H1 (cell line): ENCODE measurements around the gene HDAC11. TPM values are rescaled to one million over a fixed set of nuclear protein-coding genes. Genes with fewer than 3 reads are reported as not detected.
A peak's percentile ranks its signal among the peaks of the same experiment; 100 is the strongest.

Experiments used
- CTCF ChIA-PET: fragments of 300-600 bp; sonication (Branson Sonifier 250); formaldehyde crosslinking; loops from one replicate; lab custom pipeline; 2021; ENCODE audit not compliant: partially characterized antibody; lab: Charles Lee
- POLR2A ChIA-PET: fragments of 300-600 bp; sonication (Branson Sonifier 250); formaldehyde crosslinking; loops from one replicate; lab custom pipeline; 2021; ENCODE audit warnings: inconsistent platforms; ENCODE audit not compliant: partially characterized antibody; lab: Charles Lee
- DNase-seq, 2 experiments: peaks; one replicate each; pipeline versions ENCODE4 v3.0.0 to v3.0.0-alpha.2; 2010 to 2022; ENCODE audit warnings: low spot score in 2 of 2, low read depth in 1 of 2, mixed read lengths in 1 of 2
- FAIRE-seq: peaks from 2 replicates; lab custom pipeline; 2011; peaks lifted over from hg19 to GRCh38; lab: Jason Lieb, UNC
- H2AFZ ChIP-seq: 2 replicates; pipeline ENCODE4 v1.8.1; 2012; ENCODE audit warnings: low read length, inconsistent platforms
- H2AK5ac ChIP-seq: 2 replicates; pipeline ENCODE4 v1.6.1; 2013; ENCODE audit warnings: low read depth, low read length
- H2BK120ac ChIP-seq: replicated peaks from 2 replicates; pipeline ENCODE3; 2013; ENCODE audit warnings: low read depth, low read length, inconsistent platforms
- H2BK12ac ChIP-seq: 2 replicates; pipeline ENCODE4 v1.6.1; 2013; ENCODE audit warnings: low read depth, low read length
- H2BK15ac ChIP-seq: 2 replicates; pipeline ENCODE4 v1.6.1; 2013; ENCODE audit warnings: low read length
- H2BK20ac ChIP-seq: 2 replicates; pipeline ENCODE4 v1.6.1; 2013; ENCODE audit warnings: low read length
- H2BK5ac ChIP-seq: 2 replicates; pipeline ENCODE4 v1.6.1; 2013; ENCODE audit warnings: low read depth, low read length
- H3K14ac ChIP-seq: 2 replicates; pipeline ENCODE4 v1.6.1; 2013; ENCODE audit warnings: inconsistent platforms; ENCODE audit not compliant: insufficient read length
- H3K18ac ChIP-seq: 2 replicates; pipeline ENCODE4 v1.6.1; 2013; ENCODE audit warnings: low read length; ENCODE audit errors: extremely low read depth
- H3K23ac ChIP-seq: 2 replicates; pipeline ENCODE4 v1.6.1; 2013; ENCODE audit warnings: inconsistent platforms; ENCODE audit not compliant: insufficient read length
- H3K23me2 ChIP-seq: 2 replicates; pipeline ENCODE4 v1.6.1; 2013; ENCODE audit warnings: low read depth, low read length
- H3K27ac ChIP-seq: 2 replicates; pipeline ENCODE4 v1.6.1; 2011; ENCODE audit warnings: low read depth, low read length, inconsistent platforms
- H3K27me3 ChIP-seq, 4 experiments: replicated peaks in 1 of 4; 1 replicate in 1 of 4; 2 replicates in 3 of 4; pipeline versions ENCODE4 v1.6.1 to v1.8.1; 2011 to 2013; ENCODE audit warnings: low read length in 3 of 4, mild to moderate bottlenecking in 3 of 4, inconsistent platforms in 2 of 4, mixed read lengths in 2 of 4, moderate library complexity in 1 of 4; ENCODE audit not compliant: control insufficient read depth in 3 of 4, insufficient read depth in 3 of 4; ENCODE audit errors: extremely low read depth in 1 of 4
- H3K36me3 ChIP-seq, 4 experiments: 2 replicates each; pipeline versions ENCODE4 v1.6.1 to v1.8.1; 2011 to 2013; ENCODE audit warnings: mild to moderate bottlenecking in 4 of 4, low read length in 3 of 4, moderate library complexity in 2 of 4, control low read depth in 1 of 4, inconsistent platforms in 1 of 4; ENCODE audit not compliant: insufficient read depth in 4 of 4, control insufficient read depth in 2 of 4
- H3K4ac ChIP-seq: replicated peaks from 2 replicates; pipeline ENCODE3; 2013; ENCODE audit warnings: low read length, low read depth, mixed read lengths, inconsistent platforms; ENCODE audit not compliant: insufficient read length
- H3K4me1 ChIP-seq, 4 experiments: replicated peaks in 1 of 4; 1 replicate in 1 of 4; 2 replicates in 3 of 4; pipeline versions ENCODE4 v1.6.1 to v1.8.1; 2011 to 2013; ENCODE audit warnings: low read length in 3 of 4, inconsistent platforms in 2 of 4, mixed read lengths in 1 of 4; ENCODE audit not compliant: insufficient read depth in 4 of 4, control insufficient read depth in 3 of 4
- H3K4me2 ChIP-seq, 2 experiments: 2 replicates each; pipeline versions ENCODE4 v1.6.1 to v1.8.1; 2011 to 2013; ENCODE audit warnings: low read depth in 2 of 2, low read length in 2 of 2, control low read depth in 1 of 2, inconsistent platforms in 1 of 2, mild to moderate bottlenecking in 1 of 2; ENCODE audit not compliant: insufficient read depth in 1 of 2
- H3K4me3 ChIP-seq, 4 experiments: fragments of 200-600, 300-600 bp in 1 of 4; sonication (generic), shearing (Covaris generic), sonication (Bioruptor Twin) in 1 of 4; 2 replicates each; pipeline versions ENCODE4 v1.5.1 to v1.8.1; 2011 to 2016; ENCODE audit warnings: low read length in 4 of 4, low read depth in 3 of 4, control low read depth in 2 of 4, inconsistent platforms in 2 of 4, mild to moderate bottlenecking in 2 of 4, mixed read lengths in 1 of 4, moderate library complexity in 1 of 4; ENCODE audit not compliant: insufficient read depth in 2 of 4; ENCODE audit errors: extremely low read depth in 1 of 4
- H3K56ac ChIP-seq: replicated peaks from 2 replicates; pipeline ENCODE3; 2013; ENCODE audit warnings: low read depth, mild to moderate bottlenecking, mixed read lengths, low read length, inconsistent platforms; ENCODE audit not compliant: insufficient read length
- H3K79me1 ChIP-seq: 2 replicates; pipeline ENCODE4 v1.6.1; 2013; ENCODE audit warnings: low read depth, low read length, control low read depth
- H3K79me2 ChIP-seq, 2 experiments: 2 replicates each; pipeline versions ENCODE4 v1.6.1 to v1.8.1; 2012 to 2013; ENCODE audit warnings: low read length in 2 of 2, mild to moderate bottlenecking in 2 of 2, inconsistent platforms in 1 of 2; ENCODE audit not compliant: insufficient read depth in 2 of 2, control insufficient read depth in 1 of 2
- H3K9ac ChIP-seq, 4 experiments: replicated peaks in 1 of 4; 1 replicate in 1 of 4; 2 replicates in 3 of 4; pipeline versions ENCODE4 v1.6.1 to v1.8.1; 2011 to 2013; ENCODE audit warnings: low read depth in 3 of 4, low read length in 3 of 4, control low read depth in 2 of 4, mild to moderate bottlenecking in 2 of 4, moderate library complexity in 2 of 4, inconsistent platforms in 1 of 4; ENCODE audit errors: extremely low read depth in 1 of 4
- H3K9me3 ChIP-seq, 2 experiments: 2 replicates each; pipeline versions ENCODE4 v1.6.1 to v1.8.1; 2012 to 2013; ENCODE audit warnings: mild to moderate bottlenecking in 2 of 2, moderate library complexity in 2 of 2, control low read depth in 1 of 2, inconsistent platforms in 1 of 2, low read depth in 1 of 2, low read length in 1 of 2, mixed read lengths in 1 of 2; ENCODE audit not compliant: insufficient read depth in 2 of 2
- H4K20me1 ChIP-seq, 2 experiments: replicated peaks in 1 of 2; 2 replicates each; pipeline versions ENCODE3 to v1.8.1; 2011 to 2013; ENCODE audit warnings: inconsistent platforms in 2 of 2, low read length in 2 of 2, mild to moderate bottlenecking in 1 of 2; ENCODE audit not compliant: insufficient read depth in 2 of 2, control insufficient read depth in 1 of 2
- H4K5ac ChIP-seq: 2 replicates; pipeline ENCODE4 v1.6.1; 2013; ENCODE audit warnings: low read length, low read depth, mixed read lengths, inconsistent platforms; ENCODE audit not compliant: insufficient read length
- H4K8ac ChIP-seq: 2 replicates; pipeline ENCODE4 v1.8.0; 2013; ENCODE audit warnings: mild to moderate bottlenecking, moderate library complexity, low read length, inconsistent platforms; ENCODE audit not compliant: insufficient read depth; ENCODE audit errors: extremely low read depth
- H4K91ac ChIP-seq: replicated peaks from 2 replicates; pipeline ENCODE3; 2013; ENCODE audit warnings: low read length, mixed read lengths, inconsistent platforms; ENCODE audit not compliant: insufficient read length
- BRCA1 ChIP-seq: IDR thresholded peaks from 2 replicates; pipeline ENCODE4 v1.6.1; 2012; ENCODE audit warnings: low read depth, low read length, improper control_type of control experiment
- CREB1 ChIP-seq: IDR thresholded peaks from 2 replicates; pipeline ENCODE4 v1.6.1; 2012; ENCODE audit warnings: inconsistent platforms
- CTCF ChIP-seq, 3 experiments: IDR thresholded peaks; 1 replicate in 2 of 3; 2 replicates in 1 of 3; pipeline versions ENCODE4 v1.5.1 to v1.6.1; 2011; ENCODE audit warnings: low read length in 3 of 3, mild to moderate bottlenecking in 3 of 3, inconsistent platforms in 2 of 3, low read depth in 1 of 3, moderate library complexity in 1 of 3; ENCODE audit not compliant: insufficient read depth in 1 of 3; ENCODE audit errors: control extremely low read depth in 1 of 3
- KDM1A ChIP-seq: fragments of 200-600, 300-600 bp; sonication (generic); IDR thresholded peaks from 2 replicates; pipeline ENCODE4 v1.7.1; 2016; ENCODE audit warnings: mild to moderate bottlenecking, low read length, borderline replicate concordance
- RAD21 ChIP-seq, 2 experiments: IDR thresholded peaks in 1 of 2; conservative IDR thresholded peaks in 1 of 2; 2 replicates each; pipeline ENCODE4 v1.6.1; 2011; ENCODE audit warnings: low read depth in 2 of 2, low read length in 2 of 2, improper control_type of control experiment in 1 of 2, inconsistent platforms in 1 of 2, mild to moderate bottlenecking in 1 of 2, moderate library complexity in 1 of 2
- RFX5 ChIP-seq: IDR thresholded peaks from 2 replicates; pipeline ENCODE4 v1.6.1; 2011; ENCODE audit warnings: low read depth, low read length, improper control_type of control experiment, borderline replicate concordance
- SIN3A ChIP-seq, 2 experiments: IDR thresholded peaks in 1 of 2; conservative IDR thresholded peaks in 1 of 2; 2 replicates each; pipeline ENCODE4 v1.6.1; 2011 to 2012; ENCODE audit warnings: low read length in 2 of 2, improper control_type of control experiment in 1 of 2, low read depth in 1 of 2, mild to moderate bottlenecking in 1 of 2
- SIRT6 ChIP-seq: IDR thresholded peaks from one replicate; pipeline ENCODE4 v1.7.1; 2012; ENCODE audit warnings: low read length, inconsistent platforms
- YY1 ChIP-seq: IDR thresholded peaks from 2 replicates; pipeline ENCODE4 v1.6.1; 2011; ENCODE audit warnings: low read depth, mild to moderate bottlenecking, low read length
- WGBS, 2 experiments: shearing (Covaris generic) in 1 of 2; methylation state at CpG; one replicate each; pipeline versions ENCODE4 v1.1.6 to v1.1.7; 2013 to 2015; ENCODE audit warnings: low lambda C conversion rate in 2 of 2, mixed read lengths in 2 of 2, inconsistent platforms in 1 of 2, low coverage in 1 of 2, missing lambda C conversion rate in 1 of 2; ENCODE audit not compliant: insufficient replicate concordance in 2 of 2, insufficient coverage in 1 of 2, insufficient read length in 1 of 2; ENCODE audit errors: extremely low coverage in 1 of 2, missing lambda C conversion rate in 1 of 2; 5-methylcytosine and 5-hydroxymethylcytosine counted together
- polyA plus RNA-seq, 7 experiments: library from polyadenylated mRNA; depleted of rRNA in 3 of 7; stranded (reverse) in 5 of 7; unstranded in 2 of 7; fragments of >200 nt in 5 of 7; fragments of 200-250 nt in 2 of 7; gene quantifications; 1 replicate in 5 of 7; 2 replicates in 1 of 7; 4 replicates in 1 of 7; pipeline versions ENCODE4 v1.2.1 to v1.2.3, GENCODE V29; 2011 to 2013; ENCODE audit warnings: missing spikeins in 2 of 7, mixed read lengths in 2 of 7
- total RNA-seq: library from RNA; stranded (reverse); fragmentation: NEBNext Ultra II Directional; extraction: Animal tissue kit (Norgen Biotek cat#: 25700); gene quantifications from 2 replicates; pipeline ENCODE4 v1.2.1, GENCODE V29; 2021

Gene HDAC11
- total and polyA plus RNA-seq, 2 of the 8 experiments (the other 6 are each of a cell fraction or from before 2014, with no cell fraction given): 6.8 to 7.4 TPM

- Histone ChIP-seq H2BK20ac (no peak overlapping the region), H3K14ac (no peak overlapping the region), H3K36me3 (no peaks in the 10 kb centered on the region), H4K8ac (no peak overlapping the region), H3K4ac (no peak overlapping the region), H3K27ac (no peak overlapping the region), H2BK5ac (no peak overlapping the region), H2AFZ (no peak overlapping the region), H2BK120ac (no peak overlapping the region), H4K91ac (no peak overlapping the region), H4K5ac (no peak overlapping the region), H3K18ac (no peak overlapping the region), H3K23me2 (no peaks in the 10 kb centered on the region), H3K23ac (no peak overlapping the region), H3K56ac (no peak overlapping the region), H3K4me3 (no peak overlapping the region), H4K20me1 (peaks cover 0 to 7% of the 10 kb centered on the region in 2 experiments), H3K4me2 (no peak overlapping the region), H3K9me3 (no peaks in the 10 kb centered on the region), H3K9ac (no peak overlapping the region), H2BK15ac (no peak overlapping the region), H3K27me3 (no peaks in the 10 kb centered on the region), H2AK5ac (no peak overlapping the region), H3K4me1 (peaks cover 0 to 3% (median 1%) of the 10 kb centered on the region in 4 experiments; a peak in 2 of 7 replicates), H3K79me1 (no peaks in the 10 kb centered on the region), H3K79me2 (no peaks in the 10 kb centered on the region), H2BK12ac (no peak overlapping the region)
- FAIRE-seq: peak; percentile 68
- WGBS, 2 experiments: 55% methylated on average over 12 of the region's 12 CpGs; no CpG with 5 or more reads in 1 of the 2 experiments
- CTCF ChIA-PET: interaction anchor here (0.6 to 26.8 kb wide), 45 partner anchors 15 to 1911 kb away, joined by 3 to 856 read pairs (median 4); partner anchors contain the start of genes FBLN2 and HDAC11
- peak; percentile 54 to 91 for DNase-seq
- POLR2A ChIA-PET: no interaction called here
- no peak for TF ChIP-seq SIN3A (conservative IDR thresholded peaks at IDR 0.05 in 1 of 2, IDR thresholded peaks at IDR 0.05 in 1 of 2; ENCODE audit: low read depth in 1 of 2, low read length in 2 of 2)
- TF ChIP-seq CTCF (IDR thresholded peaks at IDR 0.05; ENCODE audit: control extremely low read depth in 1 of 3, insufficient read depth in 1 of 3, low read depth in 1 of 3, low read length in 3 of 3): peak in 2 of 3 experiments; percentile 98; a peak in 3 of 4 replicates
- TF ChIP-seq RFX5: no peak
- 0 out of 2 replicates have a peak, but pooled peaks have one; percentile 18 for TF ChIP-seq YY1
- TF ChIP-seq CREB1: no peak
- TF ChIP-seq BRCA1: no peak
- TF ChIP-seq KDM1A: peak; percentile 72; the same call in 1 of the 2 replicates
- TF ChIP-seq SIRT6: no peak
- peak; percentile 99 to 100 for TF ChIP-seq RAD21 (IDR thresholded peaks at IDR 0.05 in 1 of 2, conservative IDR thresholded peaks at IDR 0.05 in 1 of 2; ENCODE audit: low read depth in 2 of 2, low read length in 2 of 2)
These were observed 16.0 kb downstream of the HDAC11 start for GRCh38 chr3:13495921-13496723.
